Breast epithelium (tissue), 3 donors: ENCODE data around the gene PEDS1.

Experiments
- POLR2A ChIP-seq: fragments of 450-650 bp; IDR thresholded peaks from one replicate; pipeline ENCODE4 v1.6.1; 2016; ENCODE audit warnings: antibody characterized with exemption, mild to moderate bottlenecking, moderate library complexity
- TF ChIP-seq, protein P1 (sequence below), 3 donors: fragments of 450-650 bp; IDR thresholded peaks; one replicate each; pipeline ENCODE4 v1.5.1; 2016 to 2017; ENCODE audit warnings: antibody characterized with exemption in 3 of 3, mild to moderate bottlenecking in 3 of 3, moderate library complexity in 3 of 3

DNA sequence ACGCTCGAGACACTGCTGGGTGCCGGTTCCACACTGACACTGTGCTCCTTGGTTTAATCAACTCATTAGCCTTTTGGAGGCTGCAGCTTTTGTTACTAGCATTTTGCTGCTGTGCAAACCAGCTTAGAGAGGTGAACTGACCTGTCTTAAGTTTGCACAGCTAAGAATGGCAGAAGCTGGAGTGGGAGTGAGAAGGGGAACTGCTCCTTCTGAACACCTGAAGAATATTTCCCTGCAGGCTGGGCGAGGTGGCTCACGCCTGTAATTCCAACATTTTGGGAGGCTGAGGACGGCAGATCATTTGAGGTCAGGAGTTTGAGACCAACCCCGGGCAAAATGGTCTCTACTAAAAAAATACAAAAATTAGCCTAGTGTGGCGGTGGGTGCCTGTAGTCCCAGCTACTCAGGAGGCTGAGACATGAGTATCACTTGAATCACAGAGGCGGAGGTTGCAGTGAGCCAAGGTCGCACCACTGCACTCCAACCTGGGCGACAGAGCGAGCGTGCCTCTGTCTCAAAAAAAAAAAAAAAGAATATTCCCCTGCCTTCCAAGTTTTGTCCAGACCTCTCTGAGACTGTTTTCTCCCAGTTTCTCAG is 42.1 kb upstream of the PEDS1 start:
- TF ChIP-seq POLR2A, result no peak
- TF ChIP-seq, protein P1, sequence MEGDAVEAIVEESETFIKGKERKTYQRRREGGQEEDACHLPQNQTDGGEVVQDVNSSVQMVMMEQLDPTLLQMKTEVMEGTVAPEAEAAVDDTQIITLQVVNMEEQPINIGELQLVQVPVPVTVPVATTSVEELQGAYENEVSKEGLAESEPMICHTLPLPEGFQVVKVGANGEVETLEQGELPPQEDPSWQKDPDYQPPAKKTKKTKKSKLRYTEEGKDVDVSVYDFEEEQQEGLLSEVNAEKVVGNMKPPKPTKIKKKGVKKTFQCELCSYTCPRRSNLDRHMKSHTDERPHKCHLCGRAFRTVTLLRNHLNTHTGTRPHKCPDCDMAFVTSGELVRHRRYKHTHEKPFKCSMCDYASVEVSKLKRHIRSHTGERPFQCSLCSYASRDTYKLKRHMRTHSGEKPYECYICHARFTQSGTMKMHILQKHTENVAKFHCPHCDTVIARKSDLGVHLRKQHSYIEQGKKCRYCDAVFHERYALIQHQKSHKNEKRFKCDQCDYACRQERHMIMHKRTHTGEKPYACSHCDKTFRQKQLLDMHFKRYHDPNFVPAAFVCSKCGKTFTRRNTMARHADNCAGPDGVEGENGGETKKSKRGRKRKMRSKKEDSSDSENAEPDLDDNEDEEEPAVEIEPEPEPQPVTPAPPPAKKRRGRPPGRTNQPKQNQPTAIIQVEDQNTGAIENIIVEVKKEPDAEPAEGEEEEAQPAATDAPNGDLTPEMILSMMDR (IDR thresholded peaks at IDR 0.05), result no peak
